ENCODE data around the gene XPNPEP3.
"Not testable (repeated sequence)": the region's sequence is repeated elsewhere in the genome, so short reads cannot be mapped to it uniquely, and the experiment has no call there.

The XPNPEP3 gene

DNA sequence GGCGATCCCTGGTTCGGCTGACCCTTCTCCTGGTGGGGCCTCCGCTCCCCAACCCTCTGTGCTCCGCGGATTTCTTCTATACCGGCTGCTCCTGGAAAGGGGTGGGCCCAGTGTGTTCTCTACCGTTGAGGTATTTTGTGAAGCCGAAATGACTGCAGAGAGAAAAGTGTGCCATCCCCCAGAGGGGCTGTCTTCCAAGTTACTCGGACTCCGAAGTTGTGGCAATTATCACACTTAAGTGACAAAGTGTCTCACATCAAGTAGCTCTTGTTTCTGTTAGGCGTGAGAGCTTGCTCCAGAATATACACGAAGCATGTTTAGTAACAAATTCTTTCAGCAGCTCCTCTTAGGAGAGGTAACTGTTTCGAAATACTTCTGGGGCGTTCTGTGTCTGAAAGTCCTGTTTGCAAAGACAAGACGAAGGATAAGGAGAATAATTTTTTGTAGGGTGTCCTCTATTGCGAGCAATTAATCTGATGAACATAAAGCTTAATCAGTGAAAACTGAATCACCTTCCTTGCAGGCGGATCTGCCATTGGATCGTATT, 434 bp downstream of the XPNPEP3 start:
- DNase-seq (ENCODE audit: low read depth) = no peak

DNA sequence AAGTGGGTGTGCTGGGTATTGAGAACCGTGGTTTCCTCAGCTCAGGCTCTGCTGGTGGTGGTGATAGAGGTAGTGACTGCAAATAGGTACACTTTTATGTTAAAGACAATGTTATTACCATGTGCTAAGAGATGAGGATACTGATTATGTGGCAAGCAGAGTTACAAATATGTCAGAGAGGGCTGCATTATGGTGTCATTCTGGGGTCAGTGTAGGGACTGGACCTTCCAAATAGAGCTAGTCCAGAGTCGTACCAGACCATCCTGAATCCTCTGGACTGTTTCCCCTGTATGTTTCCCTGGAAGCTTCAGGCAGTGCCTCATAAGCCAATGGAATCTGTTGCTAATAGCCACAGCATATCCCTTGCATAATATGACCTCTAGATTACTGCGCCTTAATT, 5.1 kb downstream of the XPNPEP3 start, which contains the start of gene DNAJB7:
DNAJB7 (minus strand) TSS at position 101 of the 400 bp plus-strand sequence. CDS start 119 bp downstream, outside the sequence.
- DNase-seq (ENCODE audit: low read depth) = no peak

DNA sequence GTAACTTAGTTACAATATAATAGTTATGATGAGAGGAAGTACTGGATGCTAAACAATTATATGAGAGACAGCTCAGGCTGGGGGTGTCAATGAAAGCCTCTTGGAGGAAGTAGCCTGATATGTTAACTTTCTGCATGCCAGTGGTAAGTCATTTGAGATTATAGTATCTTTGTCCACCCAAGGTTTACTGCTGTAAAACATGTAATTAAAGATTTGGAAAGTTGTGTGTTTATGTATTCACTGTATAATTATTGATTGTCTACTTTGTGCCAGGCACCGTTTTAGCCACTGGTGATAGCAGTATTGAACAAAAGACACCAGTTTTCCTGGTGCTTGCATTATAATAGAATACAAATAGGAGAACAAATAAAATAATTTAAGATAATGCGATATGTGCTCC, 5.6 kb downstream of the XPNPEP3 start:
- DNase-seq (ENCODE audit: low read depth) = no peak

DNA sequence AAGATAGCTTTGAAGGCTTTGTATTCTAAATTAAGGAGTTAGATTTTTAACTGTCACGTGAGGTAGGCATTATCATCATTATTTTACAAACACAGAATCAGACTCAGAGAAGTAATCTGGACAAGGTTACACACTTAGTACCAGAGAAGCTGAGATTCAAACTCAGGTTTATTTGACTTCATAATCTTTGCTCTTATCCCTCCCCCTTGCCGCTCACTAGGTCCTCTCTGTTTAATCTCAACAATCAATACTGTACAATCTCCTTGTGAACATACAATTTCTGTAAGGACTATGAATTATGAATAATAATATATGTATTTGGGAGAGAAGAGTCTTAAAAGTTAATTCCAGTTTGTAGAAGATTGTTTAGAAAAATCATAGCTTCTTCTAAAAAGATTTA, 10.2 kb downstream of the XPNPEP3 start:
- no peak for DNase-seq (ENCODE audit: low read depth)

DNA sequence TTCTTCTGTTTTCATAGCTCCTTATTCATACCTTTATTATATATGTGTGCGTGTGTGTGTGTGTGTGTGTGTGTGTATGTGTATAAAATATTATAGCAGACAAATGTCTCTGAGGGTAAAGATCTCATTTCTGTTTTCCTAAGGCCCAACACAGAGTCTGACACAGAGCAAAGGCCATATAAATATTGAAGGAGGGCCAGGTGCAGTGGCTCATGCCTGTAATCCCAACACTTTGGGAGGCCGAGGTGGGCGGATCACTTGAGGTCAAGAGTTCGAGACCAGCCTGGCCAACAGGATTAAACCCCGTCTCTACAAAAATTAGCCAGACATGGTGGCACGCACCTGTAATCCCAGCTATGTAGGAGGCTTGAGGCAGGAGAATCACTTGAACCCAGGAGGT, 11.4 kb downstream of the XPNPEP3 start:
- not testable (repeated sequence) for DNase-seq (ENCODE audit: low read depth)

DNA sequence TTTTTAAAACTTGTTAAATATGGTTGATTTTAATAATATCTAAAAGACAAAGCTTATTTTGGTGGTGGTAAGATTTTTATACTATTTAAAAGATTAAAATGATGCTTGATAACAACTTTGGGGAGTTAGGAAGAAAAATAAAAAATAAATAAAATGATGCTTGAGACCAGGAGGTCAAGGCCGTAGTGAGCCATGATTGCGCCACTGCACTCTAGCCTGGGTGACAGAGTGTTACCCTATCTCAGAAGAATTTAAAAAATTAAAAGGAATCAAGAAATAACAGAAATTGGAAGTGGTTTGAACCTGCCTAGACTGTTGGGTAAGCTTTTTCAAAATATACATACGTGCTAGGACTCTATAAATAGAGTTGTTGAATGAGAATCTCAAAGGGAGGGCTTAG, 17.1 kb downstream of the XPNPEP3 start:
- no peak for DNase-seq (ENCODE audit: low read depth)

DNA sequence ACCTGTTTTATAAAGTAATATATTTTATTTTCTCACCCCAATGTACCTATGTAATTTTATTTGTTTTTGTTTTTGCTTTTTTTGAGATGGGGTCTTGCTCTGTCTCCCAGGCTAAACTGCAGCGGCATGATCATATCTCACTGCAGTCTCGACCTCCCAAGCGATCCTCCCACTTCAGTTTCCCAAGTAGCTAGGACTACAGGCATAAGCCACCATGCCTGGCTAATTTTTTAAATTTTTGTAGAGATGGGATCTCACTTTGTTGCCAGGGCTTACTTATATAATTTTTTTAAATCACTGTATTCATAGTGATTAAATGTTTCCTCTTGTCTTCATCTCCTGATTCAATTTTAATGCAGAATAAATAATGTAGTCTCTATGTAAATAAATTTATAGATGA, 18.2 kb downstream of the XPNPEP3 start:
- DNase-seq (ENCODE audit: low read depth) = no peak

DNA sequence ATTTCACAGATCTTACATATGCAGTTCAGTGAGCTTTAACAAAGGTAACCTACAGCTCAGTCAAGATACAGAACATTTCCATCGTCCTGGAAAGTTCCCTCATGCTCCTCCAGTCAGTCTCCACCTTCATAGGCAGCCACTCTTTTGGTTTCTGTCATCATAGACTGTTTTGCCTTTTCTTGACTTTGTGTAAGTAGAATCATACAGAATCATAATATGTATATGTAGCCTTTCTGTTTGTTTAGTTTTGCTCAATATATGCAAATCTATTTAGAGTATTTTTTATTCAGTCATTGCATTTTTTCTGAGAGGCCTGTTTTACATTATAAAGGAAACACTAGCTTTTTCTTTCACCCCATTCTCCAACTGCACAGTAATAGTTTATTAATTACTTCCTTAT, 20.0 kb downstream of the XPNPEP3 start:
- no peak for DNase-seq (ENCODE audit: low read depth)

DNA sequence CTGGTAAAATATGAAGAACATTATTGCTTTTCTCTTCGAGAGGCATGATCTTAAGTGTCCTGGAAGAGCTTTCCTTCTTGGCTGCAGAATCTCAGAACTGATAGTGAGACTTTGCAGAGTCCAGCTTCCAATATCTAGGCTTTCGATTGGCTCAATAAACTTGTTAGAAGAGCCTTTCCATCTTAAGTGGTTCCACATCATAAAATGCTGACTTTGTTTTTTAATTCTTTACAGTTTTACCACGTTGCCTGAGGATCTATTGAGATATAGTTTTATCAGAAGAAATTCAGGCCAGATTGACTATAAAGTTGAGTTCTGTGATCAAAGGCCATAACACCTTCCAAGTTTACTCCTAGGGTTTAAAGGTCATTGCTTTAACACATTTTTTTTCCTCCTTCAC, 20.5 kb downstream of the XPNPEP3 start:
- DNase-seq (ENCODE audit: low read depth) = no peak

DNA sequence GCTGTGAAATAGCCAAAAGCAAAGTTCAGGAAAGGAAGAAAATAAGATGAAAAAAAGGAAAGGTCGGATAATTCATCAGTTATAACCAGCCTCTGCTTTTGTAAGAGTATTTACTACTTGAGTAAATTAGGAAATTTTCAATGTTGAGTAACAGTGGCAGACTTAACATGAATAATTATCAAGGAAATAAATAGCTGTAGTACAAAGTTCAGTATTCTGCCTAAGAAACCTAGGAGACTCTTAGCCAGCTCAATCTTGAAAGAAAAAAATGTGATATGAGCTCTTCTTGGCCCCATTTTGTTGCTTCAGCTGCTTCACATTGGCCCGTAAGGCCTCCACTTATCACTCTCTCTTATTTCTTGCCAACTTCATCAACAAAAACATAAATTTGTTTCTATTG, 22.0 kb downstream of the XPNPEP3 start:
- no peak for DNase-seq (ENCODE audit: low read depth)

DNA sequence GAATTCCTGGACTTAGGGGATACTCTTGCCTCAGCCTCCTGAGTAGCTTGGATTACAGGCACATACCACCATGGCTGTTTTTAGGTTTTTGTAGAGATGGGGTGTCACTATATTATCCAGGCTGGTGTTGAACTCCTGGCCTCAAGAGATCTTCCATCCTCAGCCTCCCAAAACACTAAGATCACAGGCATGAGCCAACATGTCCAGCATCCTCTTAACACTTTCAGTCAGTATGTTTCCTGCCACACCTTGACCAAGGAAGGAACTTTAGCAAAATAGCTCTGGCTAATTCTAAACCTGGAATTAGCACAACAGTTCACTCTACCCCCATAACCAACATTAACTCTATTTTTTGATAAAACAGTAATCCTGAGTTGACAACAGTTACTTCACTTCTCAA, 32.2 kb downstream of the XPNPEP3 start:
- DNase-seq (ENCODE audit: low read depth) = no peak

DNA sequence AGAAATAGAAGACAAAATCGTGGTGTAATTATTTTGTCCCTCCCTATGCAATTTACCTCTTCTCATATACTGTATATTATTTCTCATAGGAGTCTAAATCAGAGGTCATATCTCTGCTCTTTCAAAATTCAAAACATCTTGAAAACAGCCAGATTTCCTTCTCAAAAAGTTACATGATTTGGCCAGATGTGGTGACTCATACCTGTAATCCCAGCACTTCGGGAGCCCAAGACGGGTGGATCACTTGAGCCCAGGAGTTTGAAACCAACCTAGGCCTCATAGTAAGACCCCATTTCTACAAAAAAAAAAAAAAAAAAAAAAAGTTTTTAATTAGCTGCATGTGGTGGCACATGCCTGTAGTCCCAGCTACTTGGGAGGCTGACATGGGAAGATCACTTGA, 33.9 kb downstream of the XPNPEP3 start:
- no peak for DNase-seq (ENCODE audit: low read depth)

DNA sequence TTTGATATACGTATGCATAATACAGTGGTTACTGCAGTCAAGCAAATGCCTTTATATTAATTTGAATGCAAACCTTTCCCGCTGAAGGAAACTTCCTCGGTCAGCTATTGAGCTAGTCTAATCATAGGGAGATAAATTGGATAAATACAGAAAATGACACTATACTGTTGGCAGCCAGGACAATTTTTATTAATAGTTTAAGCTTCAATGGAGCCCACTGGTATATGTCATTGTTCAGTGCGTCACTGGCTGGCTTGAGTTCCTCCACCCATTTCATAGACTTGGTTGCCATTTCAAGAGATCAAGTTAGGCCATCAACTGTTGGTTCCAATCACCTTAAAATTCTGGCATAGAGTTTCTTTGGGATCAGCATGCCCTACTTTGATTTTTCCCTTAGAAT, 37.5 kb downstream of the XPNPEP3 start:
- DNase-seq (ENCODE audit: low read depth) = no peak

DNA sequence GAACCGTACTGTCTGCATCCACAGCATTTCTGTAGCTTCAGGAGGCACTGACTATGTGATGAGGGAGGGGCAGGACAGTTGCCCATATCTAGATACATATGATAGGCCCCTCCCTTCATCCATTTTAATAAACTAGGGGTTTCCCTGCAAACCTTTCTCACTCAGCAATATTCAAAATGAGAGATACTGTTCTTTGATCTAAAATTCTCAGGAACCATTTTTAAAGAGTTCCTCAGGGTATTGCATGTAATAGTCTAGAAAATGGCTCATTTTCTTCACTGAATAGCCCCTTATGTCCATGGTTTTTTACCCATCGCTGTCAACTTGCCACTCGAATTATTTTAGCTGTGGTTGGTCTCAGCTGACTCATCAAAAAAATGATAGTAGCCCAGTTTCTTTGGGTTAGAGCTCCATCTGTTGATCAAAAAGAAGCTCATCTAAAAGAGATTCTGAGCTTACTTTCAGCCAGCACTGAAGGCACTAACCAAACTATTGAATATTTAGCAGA, 42.0 kb downstream of the XPNPEP3 start:
- DNase-seq (ENCODE audit: low read depth) = no peak

DNA sequence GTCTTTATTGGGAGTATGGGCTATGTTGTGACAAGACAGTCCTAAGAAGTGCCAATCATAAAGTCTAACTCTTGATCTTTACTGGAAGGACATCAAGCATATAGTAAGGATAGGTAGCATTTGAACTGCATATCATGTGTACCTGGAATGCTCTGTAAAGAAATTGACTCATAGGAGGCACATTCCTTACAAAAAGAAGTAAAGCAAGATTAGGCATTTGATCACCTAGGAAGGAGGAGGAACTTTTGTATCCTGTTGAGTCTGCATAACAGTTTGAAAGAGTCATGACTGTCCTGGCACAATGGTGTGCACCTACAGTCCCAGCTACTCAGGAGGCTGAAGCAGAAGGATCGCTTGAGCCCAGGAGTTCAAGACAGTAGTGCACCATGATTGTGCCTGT, 47.2 kb downstream of the XPNPEP3 start:
- no peak for DNase-seq (ENCODE audit: low read depth)

DNA sequence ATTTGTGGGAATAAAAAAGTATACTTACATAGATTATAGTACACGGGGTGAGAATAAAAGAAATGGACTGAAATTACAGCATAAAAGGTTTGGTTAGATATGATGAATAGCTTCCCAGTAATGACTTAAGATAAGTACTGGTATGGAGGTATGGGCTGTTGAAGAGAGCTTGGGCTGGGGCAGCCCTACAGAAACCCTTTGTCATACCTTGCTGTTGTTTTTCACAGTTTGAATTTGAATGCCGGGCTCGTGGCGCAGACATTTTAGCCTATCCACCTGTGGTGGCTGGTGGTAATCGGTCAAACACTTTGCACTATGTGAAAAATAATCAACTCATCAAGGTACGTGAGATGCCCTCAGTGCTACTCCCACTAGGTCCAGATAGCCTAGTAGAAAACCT, 51.9 kb downstream of the XPNPEP3 start:
- DNase-seq (ENCODE audit: low read depth) = no peak

DNA sequence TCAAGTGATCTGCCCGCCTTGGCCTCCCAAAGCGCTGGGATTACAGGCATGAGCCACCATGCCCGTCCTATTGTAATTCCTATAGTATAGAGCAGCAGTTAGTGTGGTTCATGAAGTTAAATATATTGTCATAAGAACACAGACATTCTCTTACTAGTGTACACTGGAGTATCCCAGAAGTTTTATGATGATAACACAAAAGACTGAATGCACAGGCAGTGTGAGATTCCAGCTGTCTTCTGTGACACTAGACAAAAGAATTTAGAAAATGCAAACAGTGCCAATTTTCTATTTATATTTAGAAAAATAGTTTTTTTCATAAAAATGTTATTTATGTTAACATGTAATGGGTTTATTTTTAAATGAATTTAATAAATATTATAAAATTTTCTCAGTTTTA, 54.8 kb downstream of the XPNPEP3 start:
- no peak for DNase-seq (ENCODE audit: low read depth)

DNA sequence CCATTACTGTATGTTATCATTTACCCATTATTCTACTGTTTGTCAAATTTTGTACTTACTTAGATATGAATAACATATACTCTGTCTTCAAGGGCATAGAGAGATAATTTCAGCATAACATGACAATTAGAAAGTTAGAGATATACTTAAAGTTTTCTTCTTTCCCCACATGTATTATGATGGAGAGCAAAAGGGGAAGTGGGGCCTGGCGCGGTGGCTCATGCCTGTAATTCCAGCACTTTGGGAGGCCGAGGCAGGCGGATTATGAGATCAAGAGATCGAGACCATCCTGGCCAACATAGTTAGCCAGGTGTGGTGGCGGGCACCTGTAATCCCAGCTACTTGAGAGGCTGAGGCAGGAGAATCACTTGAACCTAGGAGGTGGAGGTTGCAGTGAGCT, 56.0 kb downstream of the XPNPEP3 start:
- not testable (repeated sequence) for DNase-seq (ENCODE audit: low read depth)

DNA sequence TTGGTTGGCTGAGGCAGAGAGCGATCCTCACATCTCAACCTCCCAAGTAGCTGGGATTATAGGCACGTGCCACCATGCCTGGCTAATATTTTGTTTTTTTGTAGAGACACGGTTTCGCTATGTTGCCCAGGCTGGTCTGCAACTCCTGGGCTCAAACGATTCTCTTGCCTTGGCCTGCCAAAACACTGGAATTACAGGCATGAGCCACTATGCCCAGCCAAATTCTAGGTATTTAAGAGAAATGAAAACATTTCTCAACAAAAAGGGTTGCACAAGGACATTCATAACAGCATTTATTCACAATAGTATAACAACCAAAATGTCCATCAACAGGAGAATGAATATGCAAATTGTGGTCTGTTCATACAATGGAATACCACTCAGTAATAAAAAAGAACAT, 62.5 kb downstream of the XPNPEP3 start:
- no peak for DNase-seq (ENCODE audit: low read depth)

DNA sequence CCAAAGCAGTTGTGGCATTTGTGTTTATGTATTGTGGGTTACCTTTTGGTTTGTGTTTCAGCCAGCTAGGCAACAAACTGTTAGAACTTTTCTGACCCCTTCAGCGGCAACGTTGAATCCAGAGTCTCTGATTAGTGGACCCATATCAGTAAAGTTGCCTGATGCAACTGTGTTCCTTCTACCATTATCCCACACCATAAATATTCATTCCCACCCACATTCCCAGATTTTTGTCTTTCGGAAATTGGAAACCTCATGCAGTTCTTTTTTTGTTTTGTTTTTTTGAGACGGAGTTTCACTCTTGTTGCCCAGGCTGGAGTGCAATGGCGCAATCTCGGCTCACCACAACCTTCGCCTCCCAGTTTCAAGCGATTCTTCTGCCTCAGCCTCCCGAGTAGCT, 63.6 kb downstream of the XPNPEP3 start:
- DNase-seq (ENCODE audit: low read depth) = no peak

DNA sequence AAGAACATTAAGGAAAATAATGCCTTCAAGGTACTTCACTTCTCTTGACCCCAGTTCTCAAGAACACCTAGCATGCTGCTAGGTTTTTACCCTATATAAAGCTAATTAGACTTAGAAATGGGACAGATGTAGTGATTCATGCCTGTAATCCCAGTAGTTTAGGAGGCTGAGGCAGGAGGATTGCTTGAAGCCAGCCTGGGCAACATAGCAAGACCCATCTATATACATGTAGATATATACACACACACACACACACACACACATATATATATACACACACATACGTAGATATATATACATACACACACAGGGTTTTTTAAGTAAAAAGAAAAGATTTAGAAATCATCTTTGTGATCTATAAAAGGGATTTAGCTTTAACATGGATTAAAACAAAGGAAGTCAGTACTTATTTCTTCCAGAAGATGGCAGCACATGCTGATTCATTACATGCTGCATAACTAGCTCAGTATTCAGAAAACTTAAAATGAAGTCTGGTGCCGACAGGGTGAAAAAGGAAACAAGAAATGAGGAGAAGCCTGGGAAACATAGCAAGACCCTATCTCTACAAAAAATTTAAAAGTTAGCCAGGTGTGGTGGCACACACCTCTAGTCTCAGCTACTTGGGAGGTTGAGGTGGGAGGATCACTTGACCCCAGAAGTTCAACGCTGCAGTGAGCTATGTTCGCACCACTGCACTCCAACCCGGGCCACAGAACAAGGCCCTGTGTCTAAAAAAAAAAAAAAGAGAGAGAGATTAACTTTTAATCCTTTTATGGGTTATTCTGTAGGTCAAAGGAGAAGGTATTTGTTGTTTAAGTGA, 65.7 kb downstream of the XPNPEP3 start:
- no peak for DNase-seq (ENCODE audit: low read depth)

DNA sequence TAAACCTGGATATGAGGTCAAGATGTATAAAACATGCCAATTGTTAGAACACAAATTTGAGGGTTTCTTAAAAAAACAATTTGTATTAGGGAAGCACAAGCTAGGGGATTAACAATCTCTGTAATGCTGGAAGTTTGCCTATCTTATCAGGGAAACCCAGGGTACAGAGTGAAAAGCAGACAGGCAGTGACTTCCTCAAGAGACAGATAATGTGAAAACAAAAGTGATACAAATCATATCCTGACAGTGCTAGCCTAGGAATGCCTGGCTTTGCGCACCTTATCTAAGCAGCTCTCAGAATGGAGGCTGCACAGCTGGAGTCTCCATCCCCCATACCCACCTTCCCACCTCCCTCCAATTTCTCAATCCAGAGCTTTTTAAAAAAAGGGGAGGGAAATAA, 71.7 kb downstream of the XPNPEP3 start:
- DNase-seq (ENCODE audit: low read depth) = no peak

DNA sequence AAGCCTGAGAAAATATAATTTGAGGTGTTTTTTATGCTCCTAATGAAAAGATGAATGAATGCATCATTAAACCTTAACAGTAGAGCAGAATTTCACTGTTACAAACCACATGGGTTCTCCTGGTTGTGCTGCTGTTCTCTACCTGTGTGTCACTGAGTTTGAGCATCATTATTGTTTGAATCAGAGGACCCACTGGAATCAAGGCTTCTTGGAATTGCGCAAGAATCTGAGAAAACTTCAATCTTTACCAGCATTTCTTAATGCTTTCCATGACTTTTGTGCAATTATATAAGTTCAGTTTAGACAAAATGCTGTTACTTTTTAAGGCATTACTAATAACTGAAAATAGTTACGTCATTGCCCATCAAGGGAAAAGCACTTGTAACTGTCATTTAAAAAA, 75.4 kb downstream of the XPNPEP3 start:
- DNase-seq (ENCODE audit: low read depth) = no peak

DNA sequence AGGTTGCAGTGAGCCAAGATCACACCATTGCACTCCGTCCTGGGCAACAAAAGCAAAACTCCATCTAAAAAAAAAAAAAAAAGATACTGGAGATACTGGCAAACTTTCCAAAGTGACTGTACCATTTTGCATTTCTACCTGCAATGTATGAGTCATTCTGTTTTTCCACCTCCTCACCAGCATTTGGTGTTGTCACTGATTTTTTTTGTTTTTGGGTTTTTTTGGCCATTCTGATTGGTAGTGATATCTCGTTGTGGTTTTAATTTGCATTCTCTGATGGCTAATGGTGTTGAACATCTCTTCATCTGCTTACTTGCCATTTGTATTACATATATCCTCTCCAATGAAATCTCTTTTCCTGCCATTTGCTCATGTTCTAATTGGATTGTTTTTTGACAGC, 82.3 kb downstream of the XPNPEP3 start:
- no peak for DNase-seq (ENCODE audit: low read depth)

All from T-helper 22 cell (primary cell).